ENCODE measurements around the gene CDC45.

The CDC45 gene

DNA sequence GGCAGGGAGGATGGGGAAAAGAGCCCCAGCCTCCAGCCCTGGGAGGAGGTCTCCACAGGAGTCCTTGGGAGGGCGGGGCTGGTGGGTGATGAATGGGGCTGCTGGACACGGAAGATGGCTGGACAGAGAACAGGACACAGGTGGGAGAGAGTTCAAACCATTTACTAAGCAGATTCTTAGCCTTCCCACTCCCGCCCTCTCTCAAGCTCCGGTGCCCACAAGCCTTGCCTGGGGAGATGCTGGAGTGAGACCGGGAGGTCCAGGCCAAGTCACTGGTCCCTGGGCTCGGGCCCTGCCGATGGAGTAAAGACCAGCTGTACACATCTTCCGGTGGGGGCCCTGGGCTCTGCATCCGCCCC lies 43.1 kb downstream of the CDC45 start:
- peaks cover 68% of the 10 kb centered on the region for H3K27me3 Mint-ChIP-seq (ENCODE audit: low read depth, poor library complexity)
- H3K9me3 Mint-ChIP-seq = no peaks in the 10 kb centered on the region
- H3K36me3 Mint-ChIP-seq (ENCODE audit: low read depth) = peaks cover 8% of the 10 kb centered on the region
- TF ChIP-seq, protein P1, sequence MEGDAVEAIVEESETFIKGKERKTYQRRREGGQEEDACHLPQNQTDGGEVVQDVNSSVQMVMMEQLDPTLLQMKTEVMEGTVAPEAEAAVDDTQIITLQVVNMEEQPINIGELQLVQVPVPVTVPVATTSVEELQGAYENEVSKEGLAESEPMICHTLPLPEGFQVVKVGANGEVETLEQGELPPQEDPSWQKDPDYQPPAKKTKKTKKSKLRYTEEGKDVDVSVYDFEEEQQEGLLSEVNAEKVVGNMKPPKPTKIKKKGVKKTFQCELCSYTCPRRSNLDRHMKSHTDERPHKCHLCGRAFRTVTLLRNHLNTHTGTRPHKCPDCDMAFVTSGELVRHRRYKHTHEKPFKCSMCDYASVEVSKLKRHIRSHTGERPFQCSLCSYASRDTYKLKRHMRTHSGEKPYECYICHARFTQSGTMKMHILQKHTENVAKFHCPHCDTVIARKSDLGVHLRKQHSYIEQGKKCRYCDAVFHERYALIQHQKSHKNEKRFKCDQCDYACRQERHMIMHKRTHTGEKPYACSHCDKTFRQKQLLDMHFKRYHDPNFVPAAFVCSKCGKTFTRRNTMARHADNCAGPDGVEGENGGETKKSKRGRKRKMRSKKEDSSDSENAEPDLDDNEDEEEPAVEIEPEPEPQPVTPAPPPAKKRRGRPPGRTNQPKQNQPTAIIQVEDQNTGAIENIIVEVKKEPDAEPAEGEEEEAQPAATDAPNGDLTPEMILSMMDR (IDR thresholded peaks at IDR 0.05) = no peak
- peaks cover 22% of the 10 kb centered on the region for H3K4me1 Mint-ChIP-seq
- H3K4me3 Mint-ChIP-seq = peak overlapping the region; percentile 65
- no peak overlapping the region for H3K27ac Mint-ChIP-seq
- DNase-seq = no peak

DNA sequence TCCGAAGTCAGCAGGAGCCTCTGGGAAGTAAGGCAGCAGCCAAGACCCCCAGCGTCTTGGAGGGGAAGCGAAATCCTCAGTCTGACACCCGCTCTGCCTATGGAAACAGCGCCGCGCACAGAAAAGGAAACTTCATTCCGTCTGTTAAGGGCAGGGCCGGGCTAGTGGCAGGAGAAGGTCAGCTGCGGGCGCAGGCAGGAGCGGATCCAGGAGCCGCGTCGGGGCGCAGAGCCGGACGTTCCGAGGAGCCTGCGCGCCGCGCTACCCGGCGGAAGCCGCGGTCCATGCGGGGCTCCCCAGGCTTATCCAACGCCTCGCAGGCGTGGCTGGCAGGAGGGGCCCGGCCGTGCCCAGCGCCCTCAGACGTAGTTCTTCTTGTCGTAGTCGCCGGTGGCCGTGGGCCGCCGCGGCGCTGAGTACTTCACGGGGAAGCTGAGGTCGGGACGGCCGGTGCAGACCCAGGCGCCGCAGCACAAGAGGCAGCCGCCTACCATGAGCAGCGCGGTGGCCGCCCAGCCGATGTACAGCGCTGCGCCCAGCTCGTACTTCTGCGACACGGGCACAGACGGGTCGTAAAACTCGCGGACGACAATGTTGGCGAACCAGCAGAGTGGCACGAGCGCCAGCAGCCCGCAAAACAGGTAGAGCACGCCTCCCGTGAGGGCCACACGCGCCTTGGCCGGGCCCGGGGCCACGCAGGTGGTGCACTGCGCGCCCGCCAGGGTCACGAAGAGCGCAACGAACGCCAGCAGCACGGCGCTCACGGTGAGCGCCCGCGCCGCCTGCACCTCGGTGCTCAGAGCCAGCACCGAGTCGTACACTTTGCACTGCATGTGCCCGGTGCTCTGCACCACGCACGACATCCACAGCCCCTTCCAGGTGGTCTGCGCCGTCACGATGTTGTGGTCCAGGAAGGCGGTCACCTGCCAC lies 43.8 kb downstream of the CDC45 start:
- TF ChIP-seq, protein P1 (IDR thresholded peaks at IDR 0.05) = no peak
- Mint-ChIP-seq H3K9me3 (no peaks in the 10 kb centered on the region), H3K4me1 (peaks cover 20% of the 10 kb centered on the region), H3K27me3 (ENCODE audit: low read depth, poor library complexity) (peaks cover 68% of the 10 kb centered on the region), H3K27ac (no peak overlapping the region), H3K36me3 (ENCODE audit: low read depth) (peaks cover 8% of the 10 kb centered on the region), H3K4me3 (peak overlapping the region; percentile 76)
- DNase-seq = peak; percentile 56

DNA sequence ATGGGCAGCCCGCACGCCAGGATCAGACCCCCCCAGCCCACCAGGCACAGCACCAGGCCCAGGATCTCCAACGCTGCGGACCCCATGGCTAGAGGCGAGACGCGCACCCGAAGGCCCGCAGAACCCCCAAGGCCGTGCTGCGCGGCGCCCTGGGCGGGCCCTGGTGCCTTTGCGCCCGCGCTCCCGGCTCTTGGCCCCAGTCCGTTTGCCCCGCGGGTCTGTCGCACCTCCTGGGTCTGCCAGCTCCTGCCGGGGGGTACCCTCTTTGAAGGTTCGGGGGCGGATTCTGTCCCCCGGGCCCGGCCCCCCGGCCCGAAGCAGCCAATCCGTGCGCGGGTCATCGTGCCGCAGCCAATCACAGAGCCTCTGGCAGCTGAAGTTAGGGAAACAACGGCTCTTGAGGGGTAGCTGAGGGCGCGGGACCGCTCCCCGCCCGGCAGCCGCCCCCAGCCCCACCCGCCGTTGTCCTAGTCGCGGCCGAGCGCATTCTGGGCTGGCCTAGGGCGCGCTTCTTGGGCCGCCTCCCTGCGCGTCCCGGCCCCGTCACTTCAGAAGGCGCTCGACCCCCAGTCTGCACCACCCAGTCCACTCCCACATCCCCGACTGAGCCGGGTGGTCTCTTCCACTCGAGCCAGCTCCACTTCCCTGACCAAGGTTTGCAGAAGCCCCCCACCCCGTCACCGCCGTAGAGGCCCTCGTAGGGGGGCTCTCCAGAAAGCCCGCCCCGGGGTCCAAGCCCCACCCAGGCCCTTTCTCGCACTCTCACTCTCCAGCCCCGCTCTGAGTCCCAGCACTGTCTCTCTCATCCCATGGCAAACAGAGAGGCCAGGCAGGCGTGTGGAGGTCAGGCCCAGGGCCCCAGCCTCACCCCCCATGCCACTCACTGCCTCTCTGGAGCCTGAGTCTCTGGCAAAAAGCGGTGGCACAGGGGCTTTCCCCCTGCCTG lies 44.7 kb downstream of the CDC45 start, which contains the start of gene CLDN5:
TSS of gene CLDN5 (minus strand) at position 241 of the 946 bp plus-strand sequence. CDS start at position 86, 155 bp downstream.
- no peaks in the 10 kb centered on the region for H3K9me3 Mint-ChIP-seq
- DNase-seq = peak; percentile 58
- TF ChIP-seq, protein P1 (IDR thresholded peaks at IDR 0.05) = no peak
- peaks cover 16% of the 10 kb centered on the region for H3K4me1 Mint-ChIP-seq
- H3K27me3 Mint-ChIP-seq (ENCODE audit: low read depth, poor library complexity) = peaks cover 71% of the 10 kb centered on the region
- H3K4me3 Mint-ChIP-seq = peak within 1 kb of the TSS; percentile 82
- H3K36me3 Mint-ChIP-seq (ENCODE audit: low read depth) = peaks cover 8% of the 10 kb centered on the region
- no peak within 1 kb of the TSS for H3K27ac Mint-ChIP-seq

DNA sequence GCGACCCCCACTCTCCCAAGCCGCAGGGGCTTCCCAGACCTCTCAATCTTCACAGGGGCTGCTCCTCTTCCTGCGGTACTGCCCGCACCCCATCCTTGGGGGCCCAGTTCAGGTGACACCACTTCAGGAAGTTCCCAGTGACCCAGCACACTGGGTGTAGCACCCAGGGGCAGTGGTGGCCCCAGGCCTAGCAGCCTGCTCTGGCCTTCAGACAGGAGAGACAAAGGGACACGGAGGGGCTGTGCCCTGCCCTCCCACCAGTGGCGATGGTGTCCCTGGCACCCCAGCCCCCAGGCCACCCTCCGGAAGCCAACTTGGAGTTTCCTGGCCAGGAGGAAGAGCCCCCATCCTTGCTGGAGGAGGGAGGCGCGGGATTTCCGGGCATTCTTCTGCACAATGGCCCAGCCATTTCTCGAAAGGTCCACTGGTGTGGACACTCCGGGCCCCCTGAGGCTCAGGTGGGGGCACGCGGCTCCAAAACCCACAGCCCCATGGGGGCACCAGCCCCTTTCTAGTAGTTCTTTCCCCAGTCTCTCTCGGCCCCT lies 45.5 kb downstream of the CDC45 start:
- H3K36me3 Mint-ChIP-seq (ENCODE audit: low read depth) = peaks cover 8% of the 10 kb centered on the region
- peaks cover 73% of the 10 kb centered on the region for H3K27me3 Mint-ChIP-seq (ENCODE audit: low read depth, poor library complexity)
- no peak overlapping the region for H3K27ac Mint-ChIP-seq
- H3K9me3 Mint-ChIP-seq = no peaks in the 10 kb centered on the region
- TF ChIP-seq, protein P1 (IDR thresholded peaks at IDR 0.05) = no peak
- peaks cover 16% of the 10 kb centered on the region for H3K4me1 Mint-ChIP-seq
- peak overlapping the region; percentile 82 for H3K4me3 Mint-ChIP-seq
- DNase-seq = no peak

DNA sequence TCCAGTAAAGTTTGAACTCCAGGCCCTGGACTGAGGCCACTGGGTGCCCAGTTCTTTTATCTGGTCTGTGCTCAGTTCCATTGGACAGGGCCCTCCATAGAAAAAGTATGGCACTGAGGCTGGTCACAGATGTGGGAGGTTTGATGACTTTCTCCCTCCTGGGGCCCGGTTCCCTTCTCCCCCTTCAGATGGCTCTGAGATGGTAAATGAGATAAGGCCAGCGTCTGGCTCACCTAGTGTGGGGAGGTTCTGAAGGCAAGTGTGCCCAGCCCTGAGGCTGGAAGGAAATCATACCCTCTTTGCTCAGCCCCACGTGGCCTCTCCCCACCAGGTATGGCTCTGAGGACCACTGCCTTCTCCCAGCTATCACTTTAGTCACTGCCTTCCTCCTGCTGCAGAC lies 45.9 kb downstream of the CDC45 start:
- Mint-ChIP-seq H3K4me1 (peaks cover 16% of the 10 kb centered on the region), H3K27ac (no peak overlapping the region), H3K4me3 (peak overlapping the region; percentile 26), H3K9me3 (no peaks in the 10 kb centered on the region), H3K27me3 (ENCODE audit: low read depth, poor library complexity) (peaks cover 76% of the 10 kb centered on the region), H3K36me3 (ENCODE audit: low read depth) (peaks cover 7% of the 10 kb centered on the region)
- TF ChIP-seq, protein P1 (IDR thresholded peaks at IDR 0.05) = no peak
- DNase-seq = no peak

Data from nephron progenitor cell (in vitro differentiated cells).